Stimulated activated CD8-positive, alpha-beta memory T cell treated with anti-CD3 and anti-CD28 coated beads, Interleukin-15, amount 100 ng/mL, for 4 hours (primary cell): ENCODE data around the gene CNN3.

ENCODE experiments used
- DNase-seq, 2 donors: peaks; one replicate each; pipeline ENCODE4 v3.0.0-alpha.2; 2020; ENCODE audit warnings: low read depth in 2 of 2

Gene CNN3

DNA sequence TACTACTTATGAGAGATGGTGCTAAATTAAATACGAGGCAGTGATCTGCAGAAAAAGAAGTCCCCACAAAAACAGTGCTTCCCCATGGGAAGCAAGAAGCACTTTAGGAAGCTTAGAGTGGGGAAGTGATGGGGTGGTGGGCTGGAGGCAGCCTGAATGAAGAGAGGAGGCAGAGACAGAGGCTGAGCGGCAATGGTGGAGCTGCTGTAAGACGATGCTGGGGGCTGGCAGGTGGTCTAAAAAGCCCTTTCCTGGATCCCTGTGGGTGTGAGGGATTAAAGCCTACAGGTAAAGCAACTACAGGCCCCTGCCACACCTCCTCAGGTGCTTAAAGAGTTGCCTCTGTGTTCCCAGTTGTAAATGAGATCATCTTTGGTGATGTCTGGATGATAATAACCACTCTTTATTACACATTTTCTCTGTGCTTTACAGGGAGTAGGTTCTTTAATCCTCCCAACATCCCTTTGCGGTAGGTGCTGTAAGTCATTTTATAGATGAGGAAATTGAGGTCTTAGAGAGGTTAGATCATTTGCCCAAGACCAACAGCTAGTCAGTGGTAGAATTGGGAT is 39.2 kb downstream of the CNN3 start:
- DNase-seq: no peak

DNA sequence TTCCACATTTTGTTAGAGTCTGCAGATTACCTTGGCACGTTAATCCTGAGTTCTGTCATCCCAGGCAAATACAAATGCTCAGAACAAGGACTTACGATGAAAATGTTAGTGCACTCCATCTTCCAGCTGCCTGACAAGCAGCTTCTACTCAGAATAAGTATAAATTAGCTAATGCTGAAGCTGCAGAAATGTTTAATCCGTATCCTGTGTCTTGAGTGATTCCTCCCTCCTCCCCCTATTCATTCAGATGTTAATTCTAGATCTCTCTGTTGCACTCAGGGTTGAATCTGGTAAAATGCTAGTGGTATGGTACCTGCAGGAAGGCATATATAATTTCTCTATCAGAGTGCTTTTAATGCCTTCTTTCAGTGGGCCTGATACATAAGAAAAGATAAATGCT is 39.8 kb downstream of the CNN3 start:
- no peak for DNase-seq

DNA sequence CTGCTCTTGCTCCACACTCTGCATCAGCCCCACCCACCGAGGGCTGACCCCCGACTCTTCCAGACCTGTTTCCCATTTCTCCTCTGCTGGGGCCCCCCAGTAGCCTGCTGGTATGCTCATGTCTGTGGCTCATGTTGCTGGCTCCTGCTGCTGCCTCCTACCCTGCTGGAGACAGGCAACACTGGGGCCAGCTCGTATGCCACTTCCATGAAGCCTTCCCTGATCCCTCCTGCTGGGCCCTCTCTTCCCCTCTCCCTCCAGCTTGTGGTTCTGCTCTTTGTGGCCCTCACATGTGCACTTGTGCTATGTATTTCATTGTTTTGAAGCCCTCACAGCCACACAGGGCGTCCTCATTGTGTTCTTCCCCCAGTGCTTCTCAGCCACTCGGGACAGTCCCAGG is 40.5 kb downstream of the CNN3 start:
- DNase-seq: no peak

- no peak for DNase-seq
These were observed 42.4 kb downstream of the CNN3 start for GRCh38 chr1:94884507-94884906.

DNA sequence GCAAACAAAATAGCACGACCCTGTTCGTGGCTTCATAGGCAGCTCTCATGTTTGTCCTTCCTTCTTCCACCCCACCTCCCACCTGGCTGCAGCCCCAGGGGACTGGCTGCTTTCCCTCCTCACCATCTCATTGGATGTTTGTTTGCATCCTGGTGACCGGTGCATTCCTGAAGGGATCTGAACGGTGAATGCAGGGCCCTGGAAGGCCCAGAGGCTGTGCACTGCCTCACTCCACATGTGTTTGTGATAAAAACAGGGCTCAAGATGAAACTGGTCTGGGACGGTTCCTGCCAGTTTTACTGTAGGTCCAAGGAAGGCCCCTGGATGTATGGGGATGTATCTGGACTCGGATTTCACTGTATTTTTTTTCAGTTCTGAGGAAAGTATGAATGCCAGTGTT is 42.8 kb downstream of the CNN3 start:
- DNase-seq: no peak

GRCh38 chr1:94883691-94884090 is 43.2 kb downstream of the CNN3 start:
- DNase-seq: no peak

- no peak for DNase-seq
These were observed 48.6 kb downstream of the CNN3 start for GRCh38 chr1:94878329-94878728.

GRCh38 chr1:94876362-94876761 is 50.5 kb downstream of the CNN3 start:
- no peak for DNase-seq

- no peak for DNase-seq
These were observed 51.1 kb downstream of the CNN3 start for GRCh38 chr1:94875794-94876193.

DNA sequence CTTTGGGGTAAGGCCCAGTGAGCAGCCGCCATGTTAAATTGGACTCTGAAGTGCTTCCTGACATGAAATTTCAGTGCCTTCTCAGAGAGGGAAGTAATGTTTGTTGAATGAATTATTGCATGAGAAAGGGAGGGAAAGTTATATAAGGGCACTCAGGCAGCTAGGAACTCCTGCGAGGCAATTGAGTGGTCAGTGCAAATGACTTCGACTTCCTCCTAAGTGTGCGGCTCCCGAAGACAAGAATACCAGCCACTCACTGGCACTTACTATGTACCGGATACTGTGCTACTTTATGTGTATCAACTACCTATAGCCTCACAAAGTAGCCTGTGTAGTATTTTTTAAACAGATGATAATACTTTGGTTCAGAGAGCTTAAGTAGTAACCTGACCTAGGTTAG is 52.5 kb downstream of the CNN3 start:
- no peak for DNase-seq

DNA sequence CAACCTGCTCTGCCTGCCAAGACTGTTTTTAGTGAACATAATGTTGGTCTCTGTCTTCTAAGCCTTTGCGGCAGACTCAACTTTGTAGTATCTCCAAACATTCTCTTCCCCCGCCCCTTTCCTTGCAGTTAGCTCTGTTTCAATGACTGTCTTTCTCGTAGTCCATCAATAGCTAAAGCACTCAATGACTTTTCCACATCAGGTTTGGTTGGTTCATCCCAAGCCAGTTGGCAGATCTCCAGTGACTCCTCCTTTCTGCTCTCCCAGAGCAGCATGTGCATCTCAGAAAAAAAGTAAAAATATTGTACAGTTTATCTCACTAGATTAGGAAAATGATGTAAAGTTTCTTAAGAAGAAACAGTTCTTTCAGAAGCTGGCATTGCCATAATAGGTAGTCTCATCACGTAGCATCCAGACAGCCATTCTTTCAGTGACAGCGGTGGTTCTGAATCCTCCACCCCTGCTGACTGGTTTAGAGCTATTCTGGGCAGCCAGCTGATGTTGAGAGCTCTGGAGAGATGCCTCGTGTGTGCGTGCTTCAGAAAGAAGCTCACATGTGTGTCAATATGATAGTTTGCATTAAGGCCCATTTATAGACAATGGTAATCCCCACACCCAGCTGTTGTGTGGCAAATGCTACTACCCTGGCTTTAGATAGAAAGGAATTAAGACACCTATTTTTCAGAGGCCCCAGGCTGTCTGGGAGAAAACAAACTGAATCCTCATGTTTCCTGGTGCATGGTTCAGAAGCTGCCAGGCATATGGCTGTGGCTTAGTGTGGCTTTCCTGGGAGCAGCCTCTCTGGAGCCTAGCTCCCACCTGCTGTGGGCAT is 53.2 kb downstream of the CNN3 start:
- DNase-seq: no peak

- DNase-seq: no peak
These were observed 54.0 kb downstream of the CNN3 start for GRCh38 chr1:94872771-94873495.

DNA sequence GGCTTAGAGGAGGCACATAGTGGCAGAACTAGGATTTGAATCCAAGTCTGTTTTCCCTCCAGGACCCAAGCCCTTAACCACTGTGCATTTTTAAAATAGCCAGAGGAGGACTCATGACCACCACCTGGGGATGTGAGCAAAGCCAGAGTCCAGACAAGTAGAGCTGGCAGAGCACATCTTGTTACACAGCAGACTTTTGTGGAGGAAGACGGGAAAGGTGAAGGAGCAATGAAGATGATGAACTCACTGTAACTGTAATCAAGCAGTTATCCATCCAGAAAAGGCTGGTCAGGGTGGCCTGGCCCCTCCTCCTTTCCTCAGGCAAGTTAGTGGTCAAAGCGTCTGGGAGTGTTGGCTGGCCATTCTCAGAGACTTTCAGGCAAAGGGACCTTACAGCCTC is 55.9 kb downstream of the CNN3 start:
- DNase-seq: no peak

DNA sequence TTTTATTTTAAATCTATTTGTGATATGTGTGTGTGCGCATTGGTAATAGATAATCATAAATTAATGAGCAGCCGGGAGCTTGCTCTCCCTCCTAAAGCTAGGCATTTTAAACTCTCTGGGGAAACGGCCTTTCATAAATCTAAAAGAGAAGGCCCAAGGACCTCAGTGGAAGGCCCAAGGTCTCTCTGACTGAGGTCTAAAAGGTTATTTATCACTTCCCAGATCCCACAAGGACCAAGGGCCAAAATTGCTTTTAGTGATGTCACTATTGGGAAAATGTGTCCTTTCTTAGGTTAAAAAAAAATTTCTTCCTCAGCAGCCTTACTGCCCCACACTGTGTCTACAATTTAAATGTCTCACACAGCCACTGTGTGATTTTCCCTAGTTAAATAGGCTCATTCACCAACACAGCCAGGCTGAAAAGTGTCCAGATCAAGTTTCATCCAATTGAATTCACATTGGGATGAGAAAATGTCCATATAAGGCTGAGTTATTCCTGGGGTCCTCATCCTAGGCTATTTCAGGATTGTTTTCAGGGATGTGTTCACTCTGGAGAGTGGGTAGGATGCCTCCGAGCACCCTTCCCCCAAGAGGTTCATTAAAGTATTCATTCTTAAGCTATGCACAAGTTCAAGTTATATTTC is 60.6 kb downstream of the CNN3 start:
- no peak for DNase-seq

DNA sequence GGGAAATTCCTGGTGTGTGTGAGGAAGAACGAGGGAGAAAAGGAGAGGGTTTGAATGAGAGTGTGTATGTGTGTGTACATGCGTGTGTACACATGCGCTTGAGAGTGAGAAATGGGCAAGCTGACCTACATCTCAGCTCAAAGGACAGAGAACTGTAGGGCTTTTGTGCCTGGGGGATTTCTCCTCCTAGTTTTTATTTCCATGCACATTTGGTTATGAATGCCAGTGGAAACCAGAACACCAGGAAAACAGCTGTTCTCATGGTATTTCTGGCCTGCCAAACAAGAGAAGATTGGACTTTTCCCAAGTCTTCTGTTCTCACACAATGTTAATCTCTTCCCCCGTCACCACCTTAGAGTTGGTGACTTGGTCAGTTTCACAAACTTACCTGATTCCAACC is 61.5 kb downstream of the CNN3 start:
- no peak for DNase-seq

DNA sequence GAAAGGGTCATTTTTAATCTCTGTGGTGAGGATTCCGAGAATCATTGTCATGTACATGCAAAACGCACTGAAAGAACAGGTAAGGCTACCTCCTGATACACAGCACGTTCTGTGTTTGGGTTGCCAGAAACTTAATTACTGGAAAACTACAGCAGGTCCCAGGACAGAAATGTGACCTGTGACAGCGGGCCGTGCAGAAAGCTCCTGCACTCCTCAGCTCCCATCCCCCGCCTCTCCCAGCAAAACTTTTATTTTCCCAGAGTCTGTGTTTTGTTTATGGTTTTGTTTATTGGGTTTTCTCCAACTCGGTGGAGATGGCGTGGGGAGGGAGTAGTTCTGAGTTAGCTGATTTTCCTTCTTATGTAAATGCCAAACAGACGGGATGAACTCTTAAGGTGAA is 62.1 kb downstream of the CNN3 start:
- no peak for DNase-seq

GRCh38 chr1:94863919-94864318 is 63.0 kb downstream of the CNN3 start:
- DNase-seq: no peak

DNA sequence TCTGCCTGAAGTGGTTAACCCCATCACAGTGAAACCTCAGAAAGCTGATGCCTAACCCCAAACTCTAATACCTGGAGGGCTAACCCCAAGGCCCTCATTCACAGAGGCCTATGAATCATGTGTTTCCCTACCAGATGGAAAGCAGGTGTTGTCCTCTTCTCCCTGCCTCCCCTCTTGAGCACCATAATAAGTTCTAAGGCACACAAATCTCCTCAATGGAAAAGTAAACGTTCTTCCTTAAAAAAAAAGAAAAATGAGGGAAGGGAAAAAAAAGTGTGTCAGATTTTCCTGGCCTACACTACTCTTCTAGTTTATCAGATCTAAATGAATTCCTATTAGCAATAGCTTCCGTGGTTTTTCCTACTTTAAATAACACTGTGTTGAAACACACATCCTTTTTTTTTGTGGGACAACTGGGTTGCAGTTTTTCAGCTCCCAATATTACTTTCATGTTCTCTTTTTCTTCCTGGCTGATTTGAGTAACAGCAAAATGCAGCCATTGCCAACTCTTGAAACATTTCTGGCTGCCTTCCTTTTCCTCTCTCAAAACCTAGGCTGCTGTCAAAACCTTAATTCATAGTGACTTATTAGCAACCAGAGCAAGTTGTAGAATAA is 63.5 kb downstream of the CNN3 start:
- no peak for DNase-seq

GRCh38 chr1:94862718-94863117 is 64.2 kb downstream of the CNN3 start:
- no peak for DNase-seq

DNA sequence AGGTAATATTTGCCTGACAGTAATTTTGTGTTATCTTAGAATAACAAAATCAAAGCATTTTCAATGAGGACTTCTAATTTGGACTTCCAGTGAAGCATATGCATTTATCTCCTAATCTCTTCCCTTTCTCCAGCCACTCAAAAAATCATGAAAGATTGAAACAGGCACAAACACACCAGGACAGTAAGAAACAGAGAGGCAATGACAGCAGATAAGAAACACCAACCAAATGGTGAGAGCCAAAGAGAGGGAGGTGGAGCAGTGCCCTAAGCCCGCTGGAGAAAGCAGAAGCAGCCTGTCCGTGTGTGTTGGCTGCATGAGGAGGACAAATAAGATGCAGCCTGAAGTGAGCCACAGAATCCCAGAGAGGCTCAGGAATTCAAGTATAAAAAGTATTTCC is 67.7 kb downstream of the CNN3 start:
- DNase-seq: no peak

DNA sequence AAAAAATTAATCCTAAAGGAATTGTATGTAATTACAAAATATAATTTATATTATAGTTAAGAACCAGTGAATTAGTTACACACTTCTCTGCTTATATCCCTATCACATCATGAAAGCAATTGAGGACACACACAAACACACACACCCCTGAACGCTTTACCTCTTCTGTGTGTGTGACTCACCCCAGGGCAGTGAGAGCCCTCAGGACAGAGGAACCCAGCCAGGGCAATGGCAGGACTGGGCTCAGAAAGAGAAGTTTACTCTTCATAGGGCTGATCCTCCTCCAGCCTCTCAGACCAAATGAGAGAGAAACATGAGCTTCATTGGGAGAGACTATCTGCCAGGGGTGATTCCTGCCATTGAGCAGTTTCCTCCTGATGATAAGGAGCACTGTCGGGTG is 68.6 kb downstream of the CNN3 start:
- no peak for DNase-seq

- DNase-seq: no peak
These were observed 70.0 kb downstream of the CNN3 start for GRCh38 chr1:94856868-94857267.
